NCI-H2107 treated with DMSO at 0.1 percent for 48 hours (cell line): Measurements from ENCODE around the gene RNF149.
"Not testable (repeated sequence)": the region's sequence is repeated elsewhere in the genome, so short reads cannot be mapped to it uniquely, and the experiment has no call there.

ENCODE experiments used
- DNase-seq: peaks from one replicate; lab custom pipeline; 2025; ENCODE audit not compliant: unreplicated experiment; lab: John Stamatoyannopoulos, UW

RNF149 gene

DNA sequence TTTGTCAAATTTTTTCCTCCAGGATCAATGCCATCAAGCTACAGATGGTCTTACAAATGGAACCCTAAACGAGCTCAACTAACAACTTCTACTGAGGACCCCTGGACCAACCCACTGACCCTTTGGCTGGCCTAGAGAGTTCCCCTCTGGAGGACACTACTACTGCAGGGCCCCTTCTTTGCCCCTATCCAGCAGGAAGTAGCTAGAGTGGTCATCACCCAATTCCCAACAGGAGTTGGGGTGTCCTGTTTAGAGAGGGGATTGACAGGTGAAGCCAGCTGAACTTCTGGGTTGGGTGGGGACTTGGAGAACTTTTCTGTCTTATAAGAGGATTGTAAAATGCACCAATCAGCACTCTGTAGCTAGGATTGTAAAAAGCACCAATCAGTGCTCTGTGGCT lies 72.5 kb downstream of the RNF149 start:
- not testable (repeated sequence) for DNase-seq

DNA sequence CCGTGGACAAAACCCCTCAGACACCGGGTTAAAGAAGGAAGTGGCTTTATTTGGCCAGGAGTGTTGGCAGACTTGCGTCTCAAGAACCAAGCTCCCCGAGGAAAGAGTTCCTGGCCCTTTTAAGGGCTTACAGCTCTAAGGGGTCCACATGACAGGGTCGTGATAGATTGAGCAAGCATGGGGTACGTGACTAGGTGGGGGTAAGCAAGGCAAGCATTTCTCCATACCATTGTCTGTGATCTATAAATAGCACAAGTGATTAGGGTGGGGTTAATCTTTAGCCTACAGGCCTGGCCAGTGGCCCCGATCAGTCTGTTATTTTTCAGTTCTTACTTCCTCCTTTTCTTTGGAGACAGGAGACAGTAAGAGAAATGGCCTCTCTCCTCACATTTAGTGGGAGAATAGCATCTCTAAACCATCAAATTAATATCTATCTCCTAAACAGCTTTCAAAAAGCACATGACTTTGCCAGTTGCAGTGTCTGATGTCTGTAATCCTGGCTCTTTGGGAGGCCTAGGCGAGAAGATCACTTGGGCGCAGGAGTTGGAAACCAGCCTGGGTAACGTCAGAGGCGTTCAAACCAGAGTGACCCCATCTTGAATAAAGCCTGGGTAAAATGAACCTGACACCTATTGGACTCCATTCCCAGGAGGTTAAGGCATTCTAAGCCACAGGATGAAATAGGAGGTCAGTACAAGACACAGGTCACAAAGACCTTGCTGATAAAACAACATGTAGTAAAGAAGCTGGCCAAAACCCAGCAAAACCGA lies 74.1 kb downstream of the RNF149 start:
- no peak for DNase-seq

DNA sequence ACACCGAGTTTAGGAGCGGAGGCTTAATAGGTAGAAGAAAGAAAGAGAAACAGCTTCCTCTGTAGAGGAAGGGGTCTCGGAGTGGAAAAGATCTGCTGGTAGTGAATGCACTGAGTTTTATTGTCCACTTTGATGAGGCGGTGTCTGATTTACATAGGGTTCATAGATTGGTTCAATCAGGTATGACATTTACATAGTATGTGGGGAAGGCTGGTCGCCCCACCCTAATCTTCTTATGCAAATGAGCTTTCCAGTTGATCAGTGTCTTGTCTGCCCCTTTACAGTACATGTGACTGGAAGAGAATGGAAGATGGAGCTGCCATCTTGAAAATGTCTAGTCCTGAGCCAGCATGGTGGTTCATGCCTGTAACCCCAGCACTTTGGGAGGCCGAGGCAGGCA lies 75.7 kb downstream of the RNF149 start:
- no peak for DNase-seq

DNA sequence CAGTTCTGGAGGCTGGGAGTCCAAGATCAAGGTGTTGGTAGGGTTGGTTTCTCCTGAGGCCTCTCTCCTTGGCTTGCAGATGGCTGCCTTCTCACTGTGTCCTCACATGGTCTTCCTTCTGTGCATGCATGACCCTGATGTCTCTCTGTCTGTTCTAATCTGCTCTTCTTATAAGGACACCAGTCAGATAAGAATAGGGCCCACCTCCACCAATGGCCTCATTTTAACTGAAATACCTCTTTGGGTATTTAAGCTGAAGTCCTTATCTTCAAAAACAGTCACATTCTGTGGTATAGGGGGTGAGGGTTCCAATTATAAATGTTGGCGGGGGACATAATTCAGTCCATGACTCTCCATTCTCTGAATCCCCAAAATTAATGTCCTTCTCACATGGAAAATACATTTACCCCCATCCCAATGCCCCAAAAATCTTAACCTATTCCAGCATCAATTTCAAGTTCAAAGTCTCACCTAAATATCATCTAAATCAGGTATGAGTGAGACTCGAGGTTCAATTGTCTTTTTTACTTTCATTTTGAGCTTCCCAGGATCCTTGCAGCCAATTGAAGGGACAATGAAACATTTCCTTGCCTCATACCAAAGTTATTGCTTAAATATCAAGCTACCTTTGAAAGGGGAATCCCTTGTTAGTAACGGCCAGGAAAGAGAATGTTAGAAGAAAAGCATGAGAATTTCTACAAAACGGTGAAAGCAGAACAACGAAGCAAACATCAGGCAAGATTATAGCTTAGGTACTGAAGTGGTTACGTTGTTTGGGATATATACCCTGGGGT lies 76.4 kb downstream of the RNF149 start:
- DNase-seq: no peak

DNA sequence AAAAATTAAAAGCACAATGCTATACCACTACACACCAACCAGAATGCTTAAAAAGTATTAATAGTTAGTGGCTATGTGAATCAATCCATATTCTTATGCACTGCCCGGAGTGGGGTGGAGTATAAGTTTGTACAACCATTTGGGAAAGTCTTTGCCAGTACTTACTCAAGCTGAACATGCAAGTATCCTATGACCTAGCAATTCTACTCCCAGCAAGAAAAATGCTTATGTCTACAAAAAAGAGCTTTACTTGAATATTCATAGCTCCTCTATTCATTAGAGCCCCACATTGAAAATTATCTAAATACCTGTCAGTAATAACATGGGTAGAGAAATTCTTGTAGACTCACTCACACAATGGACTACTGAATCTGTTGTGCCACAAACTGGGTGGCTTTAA lies 77.3 kb downstream of the RNF149 start:
- no peak for DNase-seq

DNA sequence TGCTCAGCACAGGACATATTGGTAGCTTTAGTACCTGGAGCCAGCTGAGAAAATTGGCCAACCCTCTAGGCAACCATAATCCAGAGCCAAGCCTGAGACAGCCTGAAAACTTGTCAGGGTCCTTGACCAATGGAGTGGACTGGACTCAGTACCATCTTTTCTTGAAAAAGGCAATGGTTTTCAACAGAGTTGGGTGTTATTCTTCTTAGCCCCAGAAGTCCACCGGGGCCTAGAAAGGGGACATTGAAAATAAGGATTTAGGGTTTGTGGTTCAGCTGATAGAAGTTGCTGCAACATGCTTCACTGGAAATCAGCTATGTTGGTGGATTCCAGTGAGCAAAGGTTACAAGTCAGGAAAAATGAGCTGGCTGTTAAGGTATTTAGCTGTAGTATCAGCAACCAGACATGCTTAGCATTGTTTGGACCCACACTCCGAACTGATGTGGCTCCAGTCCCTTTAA lies 77.9 kb downstream of the RNF149 start:
- no peak for DNase-seq
